Ovary (tissue), 3 donors: ENCODE measurements around the gene C9orf153.

Source experiments
- EP300 ChIP-seq: sonication (generic); formaldehyde crosslinking; IDR thresholded peaks from one replicate; pipeline ENCODE4 v1.6.1; 2017; ENCODE audit warnings: antibody characterized with exemption
- POLR2A ChIP-seq: fragments of 450-650 bp; IDR thresholded peaks from one replicate; pipeline ENCODE4 v1.6.1; 2017; ENCODE audit warnings: antibody characterized with exemption, mild to moderate bottlenecking, moderate library complexity
- TF ChIP-seq, protein P1 (sequence below), 3 donors: fragments of 450-650 bp in 2 of 3; fragments of 200-600 bp in 1 of 3; IDR thresholded peaks; one replicate each; pipeline versions ENCODE4 v1.5.1 to v1.8.0; 2016 to 2022; ENCODE audit warnings: antibody characterized with exemption in 3 of 3, mild to moderate bottlenecking in 1 of 3
- donor health status: DM: no; HTN: no; CAD: no.

DNA sequence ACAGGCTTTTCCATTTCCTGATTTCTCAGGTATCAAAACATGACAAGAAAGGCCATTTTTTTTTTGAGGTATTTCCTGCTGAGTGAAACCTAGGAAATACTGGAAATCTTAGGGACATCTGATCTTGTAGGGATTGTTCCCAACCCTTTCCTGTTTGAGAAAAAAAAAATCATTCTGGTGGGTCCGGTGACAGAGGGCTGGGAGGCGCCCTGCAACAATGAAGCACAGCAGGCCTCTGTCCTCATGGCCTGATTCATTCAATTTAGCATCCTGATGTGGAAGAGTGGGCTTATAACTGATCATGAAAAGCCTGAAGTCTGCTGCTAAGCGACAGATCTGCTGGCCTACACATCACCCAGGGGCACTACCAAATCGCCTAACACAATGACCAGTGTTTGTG, 3.0 kb upstream of the C9orf153 start:
- TF ChIP-seq, protein P1, sequence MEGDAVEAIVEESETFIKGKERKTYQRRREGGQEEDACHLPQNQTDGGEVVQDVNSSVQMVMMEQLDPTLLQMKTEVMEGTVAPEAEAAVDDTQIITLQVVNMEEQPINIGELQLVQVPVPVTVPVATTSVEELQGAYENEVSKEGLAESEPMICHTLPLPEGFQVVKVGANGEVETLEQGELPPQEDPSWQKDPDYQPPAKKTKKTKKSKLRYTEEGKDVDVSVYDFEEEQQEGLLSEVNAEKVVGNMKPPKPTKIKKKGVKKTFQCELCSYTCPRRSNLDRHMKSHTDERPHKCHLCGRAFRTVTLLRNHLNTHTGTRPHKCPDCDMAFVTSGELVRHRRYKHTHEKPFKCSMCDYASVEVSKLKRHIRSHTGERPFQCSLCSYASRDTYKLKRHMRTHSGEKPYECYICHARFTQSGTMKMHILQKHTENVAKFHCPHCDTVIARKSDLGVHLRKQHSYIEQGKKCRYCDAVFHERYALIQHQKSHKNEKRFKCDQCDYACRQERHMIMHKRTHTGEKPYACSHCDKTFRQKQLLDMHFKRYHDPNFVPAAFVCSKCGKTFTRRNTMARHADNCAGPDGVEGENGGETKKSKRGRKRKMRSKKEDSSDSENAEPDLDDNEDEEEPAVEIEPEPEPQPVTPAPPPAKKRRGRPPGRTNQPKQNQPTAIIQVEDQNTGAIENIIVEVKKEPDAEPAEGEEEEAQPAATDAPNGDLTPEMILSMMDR (IDR thresholded peaks at IDR 0.05) = no peak
- TF ChIP-seq POLR2A (no peak), EP300 (no peak)
